Esophagus squamous epithelium (tissue), 4 donors: ENCODE data around the gene ITPA.

Experiments used
- CTCF ChIP-seq, 6 experiments: fragments of 450-650 bp in 4 of 6; fragments of 200-600 bp in 2 of 6; sonication (generic) in 2 of 6; IDR thresholded peaks; one replicate each; pipeline ENCODE4 v1.5.1; 2016 to 2019; ENCODE audit warnings: antibody characterized with exemption in 6 of 6, mild to moderate bottlenecking in 4 of 6, moderate library complexity in 4 of 6
- POLR2A ChIP-seq, 4 donors: fragments of 450-650 bp; IDR thresholded peaks; one replicate each; pipeline ENCODE4 v1.6.1; 2017; ENCODE audit warnings: antibody characterized with exemption in 4 of 4, mild to moderate bottlenecking in 4 of 4, moderate library complexity in 3 of 4

- no peak for TF ChIP-seq CTCF (IDR thresholded peaks at IDR 0.05)
- no peak for TF ChIP-seq POLR2A (IDR thresholded peaks at IDR 0.05)
Observed at GRCh38 chr20:3180319-3180718, 29.0 kb upstream of the ITPA start.
